ENCODE results near the gene RPS25.
"Not testable (repeated sequence)": the region's sequence is repeated elsewhere in the genome, so short reads cannot be mapped to it uniquely, and the experiment has no call there.

Gene RPS25

DNA sequence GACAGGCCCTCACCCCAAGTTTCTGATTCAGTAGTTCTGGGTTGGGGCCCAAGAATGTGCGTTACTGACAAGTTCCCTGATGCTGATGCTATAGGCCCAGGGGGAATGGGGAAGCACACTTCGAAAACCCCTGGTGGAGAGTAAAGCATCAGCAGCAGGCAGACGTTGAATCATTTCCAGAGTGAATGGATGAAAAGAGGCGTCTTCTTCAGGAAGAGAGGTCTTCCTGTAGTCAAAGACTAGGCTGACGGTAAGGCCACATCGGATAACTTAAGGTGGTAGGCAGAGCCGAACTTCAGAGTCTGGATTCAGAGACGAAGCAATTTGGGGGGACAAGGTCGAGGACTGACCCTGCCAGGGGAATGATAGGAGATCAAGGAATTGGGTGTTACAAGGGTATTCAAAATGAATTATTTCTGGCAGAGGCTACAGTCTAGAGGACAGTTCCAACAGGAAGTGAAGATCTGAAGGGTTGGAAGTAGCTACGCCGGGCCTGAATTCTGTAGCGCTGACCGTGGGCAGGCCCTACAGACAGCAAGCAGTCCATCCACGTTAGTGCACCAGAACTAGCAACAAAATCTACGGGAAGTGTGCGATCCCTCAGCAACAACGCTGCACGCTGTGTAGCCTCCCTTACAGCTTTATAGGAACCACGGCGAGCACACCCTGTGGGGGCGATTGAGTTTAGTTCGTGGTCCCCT lies 21.1 kb downstream of the RPS25 start:
- in situ Hi-C loops (cut with MboI; ENCODE audit: low pct_unique_long_range_greater_than_20kb, low sequenced_read_pairs, unreplicated experiment), result no loop called here
- TF ChIP-seq, protein P1, sequence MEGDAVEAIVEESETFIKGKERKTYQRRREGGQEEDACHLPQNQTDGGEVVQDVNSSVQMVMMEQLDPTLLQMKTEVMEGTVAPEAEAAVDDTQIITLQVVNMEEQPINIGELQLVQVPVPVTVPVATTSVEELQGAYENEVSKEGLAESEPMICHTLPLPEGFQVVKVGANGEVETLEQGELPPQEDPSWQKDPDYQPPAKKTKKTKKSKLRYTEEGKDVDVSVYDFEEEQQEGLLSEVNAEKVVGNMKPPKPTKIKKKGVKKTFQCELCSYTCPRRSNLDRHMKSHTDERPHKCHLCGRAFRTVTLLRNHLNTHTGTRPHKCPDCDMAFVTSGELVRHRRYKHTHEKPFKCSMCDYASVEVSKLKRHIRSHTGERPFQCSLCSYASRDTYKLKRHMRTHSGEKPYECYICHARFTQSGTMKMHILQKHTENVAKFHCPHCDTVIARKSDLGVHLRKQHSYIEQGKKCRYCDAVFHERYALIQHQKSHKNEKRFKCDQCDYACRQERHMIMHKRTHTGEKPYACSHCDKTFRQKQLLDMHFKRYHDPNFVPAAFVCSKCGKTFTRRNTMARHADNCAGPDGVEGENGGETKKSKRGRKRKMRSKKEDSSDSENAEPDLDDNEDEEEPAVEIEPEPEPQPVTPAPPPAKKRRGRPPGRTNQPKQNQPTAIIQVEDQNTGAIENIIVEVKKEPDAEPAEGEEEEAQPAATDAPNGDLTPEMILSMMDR (IDR thresholded peaks at IDR 0.05; ENCODE audit: extremely low read depth, insufficient read depth, missing control alignments), result peak; percentile 28
- peak; percentile 78 for DNase-seq (ENCODE audit: low spot score)

DNA sequence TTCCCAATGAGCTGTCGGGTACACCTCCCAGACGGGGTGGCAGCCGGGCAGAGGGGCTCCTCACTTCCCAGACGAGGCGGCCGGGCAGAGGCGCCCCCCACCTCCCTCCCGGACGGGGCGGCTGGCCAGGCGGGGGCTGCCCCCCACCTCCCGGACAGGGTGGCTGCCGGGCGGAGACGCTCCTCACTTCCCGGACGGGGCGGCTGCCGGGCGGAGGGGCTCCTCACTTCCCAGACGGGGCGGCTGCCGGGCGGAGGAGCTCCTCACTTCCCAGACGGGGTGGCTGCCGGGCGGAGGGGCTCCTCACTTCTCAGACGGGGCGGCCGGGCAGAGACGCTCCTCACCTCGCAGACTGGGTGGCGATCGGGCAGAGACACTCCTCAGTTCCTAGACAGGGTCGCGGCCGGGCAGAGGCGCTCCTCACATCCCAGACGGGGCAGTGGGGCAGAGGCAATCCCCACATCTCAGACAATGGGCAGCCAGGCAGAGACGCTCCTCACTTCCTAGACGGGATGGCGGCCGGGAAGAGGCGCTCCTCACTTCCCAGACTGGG lies 26.6 kb downstream of the RPS25 start:
- DNase-seq (ENCODE audit: low spot score); in situ Hi-C loops (cut with MboI; ENCODE audit: low pct_unique_long_range_greater_than_20kb, low sequenced_read_pairs, unreplicated experiment): not testable (repeated sequence)

DNA sequence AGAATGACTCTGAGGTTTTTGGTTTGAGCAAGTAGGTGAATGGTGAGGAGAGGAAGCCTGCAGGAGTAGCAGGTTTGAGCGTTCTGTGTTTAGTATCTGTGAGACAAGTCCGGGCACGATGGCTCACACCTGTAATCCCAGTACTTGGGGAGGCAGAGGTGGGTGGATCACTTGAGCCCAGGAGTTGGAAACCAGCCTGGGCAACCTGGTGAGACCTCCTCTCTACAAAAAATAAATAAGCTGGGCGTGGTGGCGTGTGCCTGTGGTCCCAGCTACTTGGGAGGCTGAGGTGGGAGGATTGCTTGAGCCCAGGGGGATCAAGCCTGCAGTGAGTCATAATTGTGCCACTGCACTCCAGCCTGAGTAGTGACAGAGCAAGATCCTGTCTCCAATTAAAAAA lies 29.9 kb downstream of the RPS25 start:
- in situ Hi-C loops (cut with MboI; ENCODE audit: low pct_unique_long_range_greater_than_20kb, low sequenced_read_pairs, unreplicated experiment), result no loop called here
- DNase-seq (ENCODE audit: low spot score), result peak; percentile 4
- TF ChIP-seq, protein P1 (IDR thresholded peaks at IDR 0.05; ENCODE audit: extremely low read depth, insufficient read depth, missing control alignments), result no peak

DNA sequence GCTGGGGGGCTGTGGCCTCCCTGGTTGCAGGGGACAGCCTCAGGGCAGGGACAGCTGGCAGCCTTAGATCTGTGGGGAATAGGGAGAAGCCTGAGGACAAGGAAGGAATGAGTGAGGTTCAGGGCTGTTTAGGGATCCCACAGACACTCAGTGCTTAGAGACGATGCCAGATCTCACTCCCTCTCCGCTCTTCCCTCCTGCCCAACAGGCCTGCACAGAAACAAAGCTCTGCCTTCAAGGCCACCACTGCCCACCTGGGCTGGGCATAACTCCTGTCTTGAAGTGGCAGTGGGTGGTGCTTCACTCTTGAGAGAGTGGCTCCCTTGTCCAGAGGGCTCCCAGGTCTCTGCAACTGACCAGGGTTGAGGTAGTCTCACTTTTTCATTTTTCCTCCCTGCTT lies 33.3 kb downstream of the RPS25 start:
- TF ChIP-seq, protein P1 (IDR thresholded peaks at IDR 0.05; ENCODE audit: extremely low read depth, insufficient read depth, missing control alignments), result no peak
- peak; percentile 10 for DNase-seq (ENCODE audit: low spot score)
- in situ Hi-C loops (cut with MboI; ENCODE audit: low pct_unique_long_range_greater_than_20kb, low sequenced_read_pairs, unreplicated experiment), result no loop called here

DNA sequence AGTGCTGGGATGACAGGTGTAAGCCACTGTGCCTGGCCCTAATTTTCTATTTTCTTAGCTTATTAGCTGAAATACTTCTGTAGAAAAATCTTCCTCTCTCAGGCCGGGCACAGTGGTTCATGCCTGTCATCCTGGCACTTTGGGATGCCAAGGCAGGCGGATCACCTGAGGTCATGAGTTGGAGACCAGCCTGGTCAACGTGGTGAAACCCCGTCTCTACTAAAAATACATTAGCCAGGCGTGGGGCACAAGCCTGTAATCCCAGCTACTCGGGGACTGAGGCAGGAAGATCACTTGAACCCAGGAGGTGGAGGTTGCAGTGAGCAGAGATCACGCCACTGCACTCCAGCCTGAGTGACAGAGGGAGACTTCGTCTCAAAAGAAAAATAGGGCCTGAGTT lies 33.8 kb downstream of the RPS25 start:
- DNase-seq (ENCODE audit: low spot score); in situ Hi-C loops (cut with MboI; ENCODE audit: low pct_unique_long_range_greater_than_20kb, low sequenced_read_pairs, unreplicated experiment): not testable (repeated sequence)

DNA sequence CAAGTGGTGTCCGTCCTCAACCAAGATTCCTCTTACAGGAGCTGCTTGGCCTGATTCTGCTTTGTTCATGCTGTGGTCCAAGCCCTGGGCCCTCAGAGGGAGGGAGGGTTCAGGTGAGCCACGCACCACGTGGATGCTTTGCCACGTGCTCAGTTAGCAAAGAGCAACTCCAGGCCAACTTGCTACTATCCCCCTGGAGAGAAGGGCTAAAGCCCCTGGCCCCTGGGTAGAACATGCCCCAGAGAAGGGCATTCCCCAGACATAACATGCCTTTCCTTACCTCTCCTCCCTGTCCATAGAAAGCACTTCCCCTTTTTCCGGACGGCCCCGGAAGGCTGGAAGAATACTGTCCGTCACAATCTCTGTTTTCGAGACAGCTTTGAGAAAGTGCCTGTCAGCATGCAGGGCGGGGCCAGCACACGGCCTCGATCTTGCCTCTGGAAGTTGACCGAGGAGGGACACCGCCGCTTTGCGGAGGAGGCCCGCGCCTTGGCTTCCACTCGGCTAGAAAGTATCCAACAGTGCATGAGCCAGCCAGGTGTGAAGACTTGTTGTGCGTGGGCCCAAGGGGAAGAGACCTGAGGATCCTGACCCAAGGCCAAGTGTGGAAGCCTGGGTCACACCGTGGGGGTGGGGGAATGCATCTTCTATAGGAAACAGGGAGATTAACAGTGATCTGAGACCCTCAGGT lies 37.8 kb downstream of the RPS25 start:
- DNase-seq (ENCODE audit: low spot score), result peak; percentile 14
- in situ Hi-C loops (cut with MboI; ENCODE audit: low pct_unique_long_range_greater_than_20kb, low sequenced_read_pairs, unreplicated experiment), result no loop called here
- TF ChIP-seq, protein P1 (IDR thresholded peaks at IDR 0.05; ENCODE audit: extremely low read depth, insufficient read depth, missing control alignments), result no peak

DNA sequence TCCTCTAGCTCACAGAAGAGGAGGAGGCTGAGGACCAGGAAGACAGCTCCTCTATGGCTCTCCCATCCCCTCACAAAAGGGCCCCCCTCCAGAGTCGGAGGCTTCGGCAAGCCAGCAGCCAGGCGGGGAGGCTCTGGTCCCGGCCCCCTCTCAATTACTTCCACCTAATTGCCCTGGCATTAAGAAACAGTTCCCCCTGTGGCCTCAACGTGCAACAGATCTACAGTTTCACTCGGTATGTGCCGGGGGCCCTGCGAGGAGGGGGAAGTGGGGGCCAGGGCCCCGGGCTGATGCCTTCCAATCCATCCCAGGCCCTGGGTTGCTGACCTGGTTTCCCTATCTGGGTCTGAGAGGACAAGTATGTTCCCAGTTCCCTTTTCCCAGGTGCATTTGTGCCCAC lies 38.7 kb downstream of the RPS25 start:
- TF ChIP-seq, protein P1 (IDR thresholded peaks at IDR 0.05; ENCODE audit: extremely low read depth, insufficient read depth, missing control alignments), result no peak
- in situ Hi-C loops (cut with MboI; ENCODE audit: low pct_unique_long_range_greater_than_20kb, low sequenced_read_pairs, unreplicated experiment), result no loop called here
- DNase-seq (ENCODE audit: low spot score), result no peak
